ENCODE measurements around the gene ECHS1.
A peak's percentile ranks its signal among the peaks of the same experiment; 100 is the strongest.

The ECHS1 gene

GRCh38 chr10:133393401-133394063 is 20.4 kb upstream of the ECHS1 start:
- TF ChIP-seq, protein P1, sequence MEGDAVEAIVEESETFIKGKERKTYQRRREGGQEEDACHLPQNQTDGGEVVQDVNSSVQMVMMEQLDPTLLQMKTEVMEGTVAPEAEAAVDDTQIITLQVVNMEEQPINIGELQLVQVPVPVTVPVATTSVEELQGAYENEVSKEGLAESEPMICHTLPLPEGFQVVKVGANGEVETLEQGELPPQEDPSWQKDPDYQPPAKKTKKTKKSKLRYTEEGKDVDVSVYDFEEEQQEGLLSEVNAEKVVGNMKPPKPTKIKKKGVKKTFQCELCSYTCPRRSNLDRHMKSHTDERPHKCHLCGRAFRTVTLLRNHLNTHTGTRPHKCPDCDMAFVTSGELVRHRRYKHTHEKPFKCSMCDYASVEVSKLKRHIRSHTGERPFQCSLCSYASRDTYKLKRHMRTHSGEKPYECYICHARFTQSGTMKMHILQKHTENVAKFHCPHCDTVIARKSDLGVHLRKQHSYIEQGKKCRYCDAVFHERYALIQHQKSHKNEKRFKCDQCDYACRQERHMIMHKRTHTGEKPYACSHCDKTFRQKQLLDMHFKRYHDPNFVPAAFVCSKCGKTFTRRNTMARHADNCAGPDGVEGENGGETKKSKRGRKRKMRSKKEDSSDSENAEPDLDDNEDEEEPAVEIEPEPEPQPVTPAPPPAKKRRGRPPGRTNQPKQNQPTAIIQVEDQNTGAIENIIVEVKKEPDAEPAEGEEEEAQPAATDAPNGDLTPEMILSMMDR (IDR thresholded peaks at IDR 0.05; ENCODE audit: borderline replicate concordance, control extremely low read depth, extremely low read depth, insufficient read depth, missing control alignments), result no peak
- DNase-seq (ENCODE audit: low spot score), result no peak
- in situ Hi-C loops (cut with MboI; ENCODE audit: low sequenced_read_pairs, unreplicated experiment), result no loop called here

GRCh38 chr10:133391761-133392518 is 18.8 kb upstream of the ECHS1 start:
- TF ChIP-seq, protein P1 (IDR thresholded peaks at IDR 0.05; ENCODE audit: borderline replicate concordance, control extremely low read depth, extremely low read depth, insufficient read depth, missing control alignments), result no peak
- DNase-seq (ENCODE audit: low spot score), result peak; percentile 35
- in situ Hi-C loops (cut with MboI; ENCODE audit: low sequenced_read_pairs, unreplicated experiment), result no loop called here

DNA sequence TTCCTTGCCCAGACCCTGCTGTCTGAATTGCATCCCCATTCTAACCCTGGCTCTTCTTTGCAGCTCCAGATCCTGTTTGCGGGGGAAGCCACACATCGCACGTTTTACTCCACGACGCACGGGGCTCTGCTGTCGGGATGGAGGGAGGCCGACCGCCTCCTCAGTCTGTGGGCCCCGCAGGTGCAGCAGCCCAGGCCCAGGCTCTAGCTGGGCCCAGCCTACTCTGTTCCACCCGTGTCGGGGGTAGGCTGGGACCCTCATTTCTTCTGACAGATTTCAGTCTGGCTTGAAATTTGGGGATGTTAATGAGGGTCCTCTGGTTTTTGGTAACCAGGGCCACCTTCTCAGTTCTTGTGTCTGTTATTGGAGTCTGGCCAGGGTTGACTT is 18.1 kb upstream of the ECHS1 start:
- no peak for DNase-seq (ENCODE audit: low spot score)
- in situ Hi-C loops (cut with MboI; ENCODE audit: low sequenced_read_pairs, unreplicated experiment), result no loop called here
- TF ChIP-seq, protein P1 (IDR thresholded peaks at IDR 0.05; ENCODE audit: borderline replicate concordance, control extremely low read depth, extremely low read depth, insufficient read depth, missing control alignments), result no peak

DNA sequence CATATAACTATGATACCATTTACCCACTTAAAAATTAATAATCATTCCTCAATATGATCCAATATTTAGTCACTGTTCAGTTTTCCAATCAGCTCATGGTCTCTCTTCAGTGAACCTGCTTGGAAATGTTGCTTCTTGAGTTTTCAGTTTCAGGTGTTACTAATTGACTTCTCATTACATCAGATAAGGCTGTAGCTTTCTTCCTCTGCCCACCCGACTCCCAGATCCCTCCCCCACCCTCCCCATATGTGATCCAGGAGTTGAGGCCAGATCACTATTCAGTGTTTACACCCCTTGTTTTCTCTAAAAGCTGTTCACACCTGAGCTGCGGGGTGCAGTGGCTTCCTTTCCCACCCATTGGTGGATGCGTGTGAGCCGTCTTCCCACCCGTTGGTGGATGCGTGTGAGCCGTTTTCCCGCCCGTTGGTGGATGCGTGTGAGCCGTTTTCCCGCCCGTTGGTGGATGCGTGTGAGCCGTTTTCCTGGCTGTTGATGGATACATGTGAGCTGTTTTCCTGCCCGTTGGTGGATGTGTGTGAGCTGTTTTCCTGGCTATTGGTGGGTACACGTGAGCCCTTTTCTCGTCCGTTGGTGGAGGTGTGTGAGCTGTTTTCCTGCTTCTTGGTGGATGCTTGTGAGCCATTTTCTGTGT is 17.6 kb upstream of the ECHS1 start:
- in situ Hi-C loops (cut with MboI; ENCODE audit: low sequenced_read_pairs, unreplicated experiment), result no loop called here
- TF ChIP-seq, protein P1 (IDR thresholded peaks at IDR 0.05; ENCODE audit: borderline replicate concordance, control extremely low read depth, extremely low read depth, insufficient read depth, missing control alignments), result no peak
- DNase-seq (ENCODE audit: low spot score), result no peak

DNA sequence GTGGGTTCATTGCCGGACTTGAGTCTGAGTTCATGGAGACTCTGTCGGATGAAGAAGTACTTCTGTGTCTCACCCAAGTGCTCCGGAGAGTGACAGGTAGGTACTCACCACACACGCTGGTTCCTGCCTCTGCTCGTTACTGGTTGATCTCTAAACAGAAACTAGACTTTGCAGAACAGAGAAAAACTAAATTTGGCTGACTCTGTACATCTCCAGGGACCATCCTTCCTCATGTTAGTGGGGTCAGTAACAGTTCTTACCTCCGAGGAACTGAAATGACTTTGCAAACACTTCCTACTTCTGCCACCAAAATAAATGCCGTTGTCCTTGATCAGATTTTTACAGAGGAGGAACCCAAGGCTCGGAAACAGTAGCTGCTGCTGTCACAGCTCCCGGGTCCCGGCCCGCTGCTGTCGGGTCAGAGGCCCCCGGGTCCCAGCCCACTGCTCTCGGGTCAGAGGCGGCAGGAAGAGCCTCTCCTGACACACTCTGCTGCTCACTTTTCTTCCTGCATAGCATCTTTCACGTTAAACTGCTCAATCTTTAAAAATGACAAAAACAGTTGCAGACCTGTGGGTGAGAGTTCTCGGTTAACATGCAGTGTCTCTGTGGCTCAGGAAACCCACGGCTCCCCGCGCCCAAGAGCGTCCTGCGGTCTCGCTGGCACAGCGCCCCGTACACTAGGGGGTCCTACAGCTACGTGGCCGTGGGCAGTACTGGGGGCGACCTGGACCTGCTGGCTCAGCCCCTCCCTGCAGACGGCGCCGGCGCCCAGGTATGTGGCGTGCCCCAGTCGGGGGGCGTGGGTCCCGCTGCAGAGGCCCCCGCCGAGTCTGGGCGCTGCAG is 16.0 kb upstream of the ECHS1 start:
- TF ChIP-seq, protein P1 (IDR thresholded peaks at IDR 0.05; ENCODE audit: borderline replicate concordance, control extremely low read depth, extremely low read depth, insufficient read depth, missing control alignments), result no peak
- peak; percentile 88 for DNase-seq (ENCODE audit: low spot score)
- in situ Hi-C loops (cut with MboI; ENCODE audit: low sequenced_read_pairs, unreplicated experiment), result no loop called here

Data from GM13976 (cell line).